GM12892 (cell line): ENCODE results near the gene CDKN3. TPM values are rescaled to one million over a fixed set of nuclear protein-coding genes. Genes with fewer than 3 reads are reported as not detected.

ENCODE experiments used
- DNase-seq: peaks from one replicate; pipeline ENCODE4 v3.0.0; 2011; ENCODE audit not compliant: insufficient read length
- FAIRE-seq: peaks from 2 replicates; lab custom pipeline; 2011; peaks lifted over from hg19 to GRCh38; lab: Jason Lieb, UNC
- POLR2A ChIP-seq: IDR thresholded peaks from 2 replicates; pipeline ENCODE4 v1.6.1; 2011; ENCODE audit warnings: low read depth, low read length, control low read depth
- POLR2AphosphoS5 ChIP-seq: IDR thresholded peaks from 2 replicates; pipeline ENCODE4 v1.6.1; 2011; ENCODE audit warnings: low read depth, low read length, control low read depth
- TAF1 ChIP-seq: IDR thresholded peaks from 2 replicates; pipeline ENCODE4 v1.6.1; 2011; ENCODE audit warnings: low read depth, mild to moderate bottlenecking, control low read depth, low read length, borderline replicate concordance
- polyA plus RNA-seq: library from polyadenylated mRNA; unstranded; fragments of >200 nt; gene quantifications from one replicate; pipeline ENCODE4 v1.2.1, GENCODE V29; 2012; ENCODE audit warnings: missing spikeins, inconsistent platforms; ENCODE audit not compliant: missing spikeins

Gene CDKN3, protein sequence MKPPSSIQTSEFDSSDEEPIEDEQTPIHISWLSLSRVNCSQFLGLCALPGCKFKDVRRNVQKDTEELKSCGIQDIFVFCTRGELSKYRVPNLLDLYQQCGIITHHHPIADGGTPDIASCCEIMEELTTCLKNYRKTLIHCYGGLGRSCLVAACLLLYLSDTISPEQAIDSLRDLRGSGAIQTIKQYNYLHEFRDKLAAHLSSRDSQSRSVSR
- polyA plus RNA-seq, result 40.2 TPM

DNA sequence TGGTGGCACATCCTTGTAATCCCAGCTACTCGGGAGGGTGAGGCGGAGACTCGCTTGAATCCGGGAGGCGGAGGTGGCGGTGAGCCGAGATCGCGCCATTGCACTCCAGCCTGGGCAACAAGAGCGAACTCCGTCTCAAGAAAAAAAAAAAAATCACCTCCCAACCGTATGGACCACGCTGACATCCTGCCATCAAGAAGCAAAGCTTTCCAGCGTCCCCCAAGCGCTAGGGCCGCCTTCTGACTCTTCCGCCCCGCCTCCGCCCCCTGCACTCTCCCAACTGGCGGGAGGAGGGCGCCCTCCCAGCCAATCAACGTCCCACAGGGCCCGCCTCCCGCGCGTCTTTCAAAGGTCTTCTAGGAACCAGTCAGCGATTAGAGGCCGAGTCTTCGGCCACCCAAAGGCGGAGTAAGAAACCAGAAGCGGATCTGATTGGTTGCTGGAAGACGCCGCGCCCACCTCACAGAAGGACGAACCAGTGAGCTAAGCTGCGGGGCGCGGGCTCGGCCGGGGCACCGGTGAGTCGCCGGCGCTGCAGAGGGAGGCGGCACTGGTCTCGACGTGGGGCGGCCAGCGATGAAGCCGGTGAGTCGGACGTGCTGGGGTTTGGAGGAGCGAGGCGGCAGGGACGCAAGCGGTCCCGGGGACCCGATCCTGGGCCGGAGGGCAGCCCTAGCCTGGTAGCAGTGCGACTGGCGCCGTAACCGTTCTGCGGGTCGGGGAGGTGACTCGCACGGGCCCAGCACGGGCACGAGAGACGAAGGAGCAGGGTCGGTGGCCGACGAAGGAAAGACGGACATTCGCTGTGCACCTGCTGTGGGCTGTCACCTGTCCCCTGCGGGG is at the start of gene CDKN3:
Gene CDKN3, plus strand, starts transcription at position 515 of the 843 bp plus-strand sequence. Its CDS starts 62 bp downstream, at position 577.
- DNase-seq (peak; percentile 88), FAIRE-seq (peak; percentile 97)
- peak; percentile 87 for TF ChIP-seq POLR2AphosphoS5
- TF ChIP-seq TAF1, result peak; percentile 59; the same call in 1 of the 2 replicates
- TF ChIP-seq POLR2A, result peak; percentile 94

GRCh38 chr14:54347044-54347443 is 49.8 kb upstream of the CDKN3 start:
- FAIRE-seq (no peak), DNase-seq (no peak)
- TF ChIP-seq TAF1 (no peak), POLR2AphosphoS5 (no peak), POLR2A (no peak)

DNA sequence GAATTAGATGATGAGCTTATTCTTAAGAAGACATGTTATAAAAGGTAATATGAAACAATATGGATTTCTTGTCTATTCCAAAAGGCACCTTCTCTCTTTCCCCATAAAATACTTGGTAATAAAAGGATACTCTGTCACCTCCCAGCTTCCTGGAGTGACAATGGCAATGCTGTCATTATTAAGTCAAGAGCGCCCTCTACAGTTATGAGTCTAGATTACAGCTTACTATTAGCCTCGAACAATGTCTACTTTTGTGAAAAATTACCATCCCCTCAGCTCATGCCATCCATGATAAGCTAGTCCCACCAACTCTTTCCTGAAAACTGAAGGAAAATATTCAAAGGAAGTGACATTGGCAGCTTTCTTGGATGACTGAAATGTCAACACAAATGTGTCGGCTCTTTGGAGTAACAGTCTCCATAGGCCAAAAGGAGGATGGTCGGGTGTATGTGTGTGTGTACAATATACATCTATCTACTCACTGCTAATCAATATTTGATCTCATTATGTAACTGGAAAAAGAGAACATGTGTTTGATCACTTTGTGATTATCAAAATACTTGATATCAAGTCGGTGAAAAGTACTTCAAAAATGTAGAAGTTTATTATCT is 48.7 kb upstream of the CDKN3 start:
- FAIRE-seq, result no peak
- TF ChIP-seq TAF1, result no peak
- TF ChIP-seq POLR2AphosphoS5, result no peak
- no peak for TF ChIP-seq POLR2A
- DNase-seq, result peak; percentile 9

DNA sequence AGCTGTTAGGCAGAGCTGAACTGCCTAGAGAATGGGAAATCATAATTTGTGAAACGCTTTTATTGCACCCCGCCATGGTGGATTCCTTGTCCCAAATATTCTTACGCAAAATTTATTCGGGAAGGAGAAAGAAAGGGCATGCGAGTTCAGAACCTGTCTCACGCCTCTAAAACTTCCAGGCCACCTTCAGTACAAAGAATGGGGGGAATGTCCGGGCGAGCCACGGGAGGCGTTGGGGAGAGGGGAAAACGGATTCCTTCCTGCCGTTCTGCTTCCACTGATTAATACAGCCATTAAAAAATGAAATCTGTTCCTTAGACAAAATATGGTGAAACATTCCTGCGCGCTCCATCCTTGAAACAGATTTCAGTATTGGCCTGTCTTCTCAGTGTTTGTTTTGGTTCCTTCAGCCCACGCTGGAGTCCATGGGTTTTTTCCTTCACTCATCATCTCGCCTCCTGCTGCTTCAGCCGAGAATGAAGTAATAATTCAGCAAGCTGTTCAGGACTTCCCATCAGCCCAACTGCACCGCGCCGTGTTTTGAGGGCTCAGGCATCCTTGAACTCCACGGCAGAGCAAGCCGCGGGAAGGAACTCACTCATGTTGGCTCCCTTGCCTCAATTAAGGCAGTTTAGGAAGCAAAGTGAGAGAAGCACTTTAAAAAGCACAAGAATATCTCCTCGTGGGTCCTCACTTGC is 47.7 kb upstream of the CDKN3 start:
- TF ChIP-seq POLR2AphosphoS5 (no peak), TAF1 (no peak), POLR2A (no peak)
- no peak for DNase-seq
- FAIRE-seq, result no peak

GRCh38 chr14:54349713-54350112 is 47.1 kb upstream of the CDKN3 start:
- DNase-seq (no peak), FAIRE-seq (no peak)
- TF ChIP-seq POLR2A (no peak), TAF1 (no peak), POLR2AphosphoS5 (no peak)

DNA sequence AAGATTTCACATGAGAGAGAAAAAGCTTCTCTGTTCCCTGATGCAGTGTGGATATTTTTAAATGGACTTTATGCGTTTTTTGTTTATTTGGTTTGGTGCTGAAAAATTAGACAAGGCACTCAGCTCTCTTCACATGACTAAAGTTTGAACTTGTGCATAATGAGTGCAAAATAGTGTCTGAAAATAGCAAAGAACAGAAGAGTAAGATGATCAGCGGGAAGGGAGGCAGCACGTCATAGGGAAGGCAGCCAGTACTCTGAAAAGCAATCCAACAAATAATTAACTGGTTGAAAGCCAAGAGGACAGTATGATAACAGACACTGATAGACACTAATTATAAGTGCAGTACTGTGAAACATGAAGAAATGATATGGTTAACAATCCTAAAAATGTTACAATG is 46.6 kb upstream of the CDKN3 start:
- DNase-seq (no peak), FAIRE-seq (no peak)
- TF ChIP-seq POLR2A, result no peak
- no peak for TF ChIP-seq POLR2AphosphoS5
- TF ChIP-seq TAF1, result no peak

- no peak for TF ChIP-seq POLR2A
- no peak for TF ChIP-seq TAF1
- no peak for TF ChIP-seq POLR2AphosphoS5
- FAIRE-seq (no peak), DNase-seq (no peak)
Observed at GRCh38 chr14:54353266-54353665, 43.5 kb upstream of the CDKN3 start.

GRCh38 chr14:54353694-54354093 is 43.1 kb upstream of the CDKN3 start:
- DNase-seq (no peak), FAIRE-seq (no peak)
- no peak for TF ChIP-seq POLR2AphosphoS5
- TF ChIP-seq POLR2A, result no peak
- no peak for TF ChIP-seq TAF1

DNA sequence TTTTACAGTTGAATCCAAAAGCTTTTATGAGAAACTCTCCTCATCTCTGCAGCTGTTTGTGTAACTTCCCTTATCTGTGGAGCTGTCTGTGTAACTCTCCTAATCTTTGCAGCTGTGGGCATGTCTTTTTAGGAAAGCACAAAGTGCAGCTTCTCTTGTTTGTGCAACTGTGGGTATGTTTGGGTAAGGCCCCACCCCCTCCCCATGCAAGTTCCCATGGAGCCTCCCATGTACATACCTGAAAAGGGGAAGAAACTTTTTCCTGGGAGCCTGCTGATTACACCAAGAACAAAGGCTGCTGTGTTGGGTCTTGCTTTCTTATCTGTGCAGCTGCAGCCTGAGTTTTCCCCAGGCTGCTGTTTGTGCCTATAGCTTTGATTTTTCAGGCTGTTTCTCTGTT is 42.7 kb upstream of the CDKN3 start:
- DNase-seq, result no peak
- TF ChIP-seq TAF1 (no peak), POLR2A (no peak), POLR2AphosphoS5 (no peak)
- FAIRE-seq, result no peak

- FAIRE-seq, result no peak
- DNase-seq, result no peak
- TF ChIP-seq POLR2A (no peak), POLR2AphosphoS5 (no peak), TAF1 (no peak)
Observed at GRCh38 chr14:54354968-54355641, 41.7 kb upstream of the CDKN3 start.
